Thyroid gland (tissue), 4 donors: ENCODE results near the gene CACNB4. TPM values are rescaled to one million over a fixed set of nuclear protein-coding genes. Genes with fewer than 3 reads are reported as not detected.

ENCODE experiments used
- DNase-seq, 2 donors: peaks; one replicate each; pipeline ENCODE4 v3.0.0-alpha.2; 2019
- H3K27ac ChIP-seq, 3 donors: fragments of 200-600 bp; sonication (generic); 1 replicate in 2 of 3; 2 replicates in 1 of 3; pipeline ENCODE4 v1.5.1; 2016 to 2019; ENCODE audit warnings: mild to moderate bottlenecking in 1 of 3, moderate library complexity in 1 of 3
- H3K27me3 ChIP-seq: fragments of 200-600 bp; sonication (generic); one replicate; pipeline ENCODE4 v1.5.1; 2019
- H3K36me3 ChIP-seq, 2 donors: fragments of 200-600 bp; sonication (generic); one replicate each; pipeline ENCODE4 v1.5.1; 2016 to 2019
- H3K4me1 ChIP-seq, 2 donors: fragments of 200-600 bp; sonication (generic); one replicate each; pipeline ENCODE4 v1.5.1; 2017 to 2019
- H3K4me3 ChIP-seq, 3 donors: fragments of 200-600 bp; sonication (generic); replicated peaks in 1 of 3; 1 replicate in 2 of 3; 2 replicates in 1 of 3; pipeline ENCODE4 v1.5.1; 2016; ENCODE audit warnings: mild to moderate bottlenecking in 1 of 3
- H3K9me3 ChIP-seq: fragments of 200-600 bp; sonication (generic); one replicate; pipeline ENCODE4 v1.5.1; 2017
- CTCF ChIP-seq, 6 experiments: fragments of 200-600 bp in 3 of 6; fragments of 450-650 bp in 3 of 6; sonication (generic) in 3 of 6; IDR thresholded peaks; one replicate each; pipeline ENCODE4 v1.5.1; 2016 to 2019; ENCODE audit warnings: antibody characterized with exemption in 6 of 6, mild to moderate bottlenecking in 2 of 6, inconsistent platforms in 1 of 6, moderate library complexity in 1 of 6
- POLR2A ChIP-seq, 2 donors: fragments of 450-650 bp; IDR thresholded peaks; one replicate each; pipeline ENCODE4 v1.6.1; 2017; ENCODE audit warnings: antibody characterized with exemption in 2 of 2, mild to moderate bottlenecking in 2 of 2, moderate library complexity in 1 of 2
- WGBS, 2 donors: methylation state at CpG; one replicate each; pipeline ENCODE4 v1.1.5; 2017; 5-methylcytosine and 5-hydroxymethylcytosine counted together
- intact Hi-C: fragments of 100-400 bp; cut with DNase I; formaldehyde crosslinking; loops from one replicate; pipeline ENCODE4 v1.15.1; 2023
- total RNA-seq, 4 donors: library from RNA; depleted of rRNA; stranded (reverse); fragments of >200 nt; gene quantifications; one replicate each; pipeline ENCODE4 v1.2.3, GENCODE V29; 2016

Gene CACNB4
- total RNA-seq, 4 donors from 2014 or later: 3.0 to 3.6 (median 3.2) TPM

- H3K27ac ChIP-seq: no peak overlapping the region
- DNase-seq: no peak
- intact Hi-C loops: no loop called here
- H3K4me3 ChIP-seq: no peak overlapping the region
- no peaks in the 10 kb centered on the region for H3K4me1 ChIP-seq
- TF ChIP-seq CTCF (IDR thresholded peaks at IDR 0.05) (no peak), POLR2A (IDR thresholded peaks at IDR 0.05) (no peak)
- WGBS, 2 donors: 87 to 91% methylated on average over 3 of the region's 3 CpGs
- no peaks in the 10 kb centered on the region for H3K36me3 ChIP-seq
- H3K27me3 ChIP-seq: no peaks in the 10 kb centered on the region
- H3K9me3 ChIP-seq: no peaks in the 10 kb centered on the region
Observed at GRCh38 chr2:152088006-152088405, 10.8 kb downstream of the CACNB4 start.

DNA sequence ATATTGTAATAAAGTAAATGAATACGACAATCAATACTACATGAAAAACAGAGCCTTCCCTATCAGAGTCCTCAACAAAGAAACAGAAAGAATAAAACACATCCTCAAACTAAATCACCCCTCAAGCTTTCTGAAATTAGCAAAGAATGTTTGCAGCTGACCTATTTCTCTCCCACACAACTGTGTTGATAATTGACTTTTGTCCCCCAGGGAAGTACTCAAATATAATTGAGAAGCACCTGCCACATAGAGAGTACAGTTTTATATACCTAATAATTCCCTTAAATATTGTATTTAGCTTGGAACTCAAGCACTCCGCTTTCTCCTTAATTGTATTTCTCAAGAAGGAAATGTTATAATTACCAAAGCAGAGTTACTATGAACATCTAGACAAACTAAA is 12.6 kb downstream of the CACNB4 start:
- Histone ChIP-seq H3K9me3 (no peaks in the 10 kb centered on the region), H3K4me3 (no peak overlapping the region), H3K36me3 (no peaks in the 10 kb centered on the region), H3K27me3 (no peaks in the 10 kb centered on the region), H3K4me1 (no peaks in the 10 kb centered on the region), H3K27ac (no peak overlapping the region)
- WGBS, 2 donors: 97 to 98% methylated on average over 2 of the region's 2 CpGs
- TF ChIP-seq CTCF (IDR thresholded peaks at IDR 0.05) (no peak), POLR2A (IDR thresholded peaks at IDR 0.05) (no peak)
- intact Hi-C loops: no loop called here
- no peak for DNase-seq

- WGBS, 2 donors: 76 to 87% methylated on average over 6 of the region's 6 CpGs
- H3K36me3 ChIP-seq: no peaks in the 10 kb centered on the region
- TF ChIP-seq POLR2A (IDR thresholded peaks at IDR 0.05) (no peak), CTCF (IDR thresholded peaks at IDR 0.05) (no peak)
- no peaks in the 10 kb centered on the region for H3K4me1 ChIP-seq
- intact Hi-C loops: no loop called here
- no peaks in the 10 kb centered on the region for H3K27me3 ChIP-seq
- H3K27ac ChIP-seq: no peak overlapping the region
- no peak for DNase-seq
- no peak overlapping the region for H3K4me3 ChIP-seq
- no peaks in the 10 kb centered on the region for H3K9me3 ChIP-seq
Observed at GRCh38 chr2:152084076-152084475, 14.8 kb downstream of the CACNB4 start.

- TF ChIP-seq CTCF (IDR thresholded peaks at IDR 0.05): no peak
- TF ChIP-seq POLR2A (IDR thresholded peaks at IDR 0.05): no peak
- Histone ChIP-seq H3K4me1 (no peaks in the 10 kb centered on the region), H3K27ac (no peak overlapping the region), H3K9me3 (no peaks in the 10 kb centered on the region), H3K4me3 (no peak overlapping the region), H3K27me3 (no peaks in the 10 kb centered on the region), H3K36me3 (no peaks in the 10 kb centered on the region)
- no peak for DNase-seq
- whole genome bisulfite sequencing, 2 donors: 71 to 86% methylated on average over 6 of the region's 6 CpGs
- intact Hi-C loops: no loop called here
Observed at GRCh38 chr2:152083202-152083875, 15.5 kb downstream of the CACNB4 start.

DNA sequence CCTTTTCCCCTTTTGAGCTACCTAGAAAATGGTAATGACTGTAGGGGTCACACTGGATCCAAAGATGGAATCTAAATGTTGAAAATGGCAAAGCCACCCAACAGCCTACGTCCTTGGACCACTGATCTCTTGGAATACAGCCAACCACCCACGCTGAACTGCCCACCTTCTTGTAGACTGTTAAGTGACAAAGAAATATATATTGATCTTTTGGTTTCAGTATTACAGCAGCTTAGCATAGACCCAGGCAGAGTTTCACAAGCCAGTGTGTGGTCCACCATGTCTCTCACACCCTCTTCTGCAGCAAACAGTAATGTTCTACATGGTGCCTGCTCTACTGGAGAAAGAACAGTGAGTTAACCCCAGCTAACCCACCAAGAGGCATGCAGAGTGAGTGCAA is 20.2 kb downstream of the CACNB4 start:
- H3K4me1 ChIP-seq: no peaks in the 10 kb centered on the region
- H3K27ac ChIP-seq: no peak overlapping the region
- WGBS, 2 donors: 52 to 79% methylated on average over 2 of the region's 2 CpGs
- intact Hi-C loops: no loop called here
- H3K36me3 ChIP-seq: no peaks in the 10 kb centered on the region
- no peaks in the 10 kb centered on the region for H3K9me3 ChIP-seq
- DNase-seq: no peak
- no peaks in the 10 kb centered on the region for H3K27me3 ChIP-seq
- no peak for TF ChIP-seq CTCF (IDR thresholded peaks at IDR 0.05)
- TF ChIP-seq POLR2A (IDR thresholded peaks at IDR 0.05): no peak
- H3K4me3 ChIP-seq: no peak overlapping the region
